Upper lobe of left lung (tissue), 4 donors: ENCODE data around the gene ACO1.

Source experiments
- POLR2A ChIP-seq, 4 donors: fragments of 450-650 bp; IDR thresholded peaks; one replicate each; pipeline ENCODE4 v1.5.1; 2016 to 2017; ENCODE audit warnings: antibody characterized with exemption in 4 of 4, mild to moderate bottlenecking in 2 of 4
- TF ChIP-seq, protein P1 (sequence below), 6 experiments: fragments of 450-650 bp in 4 of 6; fragments of 200-600 bp in 2 of 6; sonication (generic) in 2 of 6; IDR thresholded peaks; one replicate each; pipeline ENCODE4 v1.5.1; 2016 to 2019; ENCODE audit warnings: antibody characterized with exemption in 6 of 6

DNA sequence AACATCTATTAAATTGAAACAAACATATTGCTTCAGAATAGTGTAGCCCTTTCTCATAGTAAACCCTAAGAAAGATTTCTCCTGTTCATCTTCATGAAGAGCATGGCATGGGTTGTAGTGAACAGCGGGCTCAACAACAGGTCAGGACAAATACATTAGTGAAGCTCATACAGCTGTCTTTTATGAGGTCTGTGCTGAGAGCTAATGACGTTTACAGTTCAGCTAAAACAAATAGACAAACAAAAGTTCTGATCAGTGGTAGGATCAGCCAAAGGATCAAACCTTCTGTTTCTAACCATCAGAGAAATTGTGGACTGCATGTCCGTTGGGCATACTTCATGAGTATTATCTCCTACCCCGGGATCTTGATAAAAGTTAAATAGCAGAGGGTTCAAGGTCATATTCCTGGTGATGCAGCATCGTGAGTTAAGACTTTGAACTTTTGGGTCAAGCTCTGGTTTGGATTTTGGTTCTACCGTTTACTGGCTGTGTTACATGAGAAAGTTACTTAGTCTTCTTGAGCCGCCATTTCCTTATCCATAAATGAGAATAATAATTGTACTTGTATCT lies 37.9 kb downstream of the ACO1 start:
- TF ChIP-seq, protein P1, sequence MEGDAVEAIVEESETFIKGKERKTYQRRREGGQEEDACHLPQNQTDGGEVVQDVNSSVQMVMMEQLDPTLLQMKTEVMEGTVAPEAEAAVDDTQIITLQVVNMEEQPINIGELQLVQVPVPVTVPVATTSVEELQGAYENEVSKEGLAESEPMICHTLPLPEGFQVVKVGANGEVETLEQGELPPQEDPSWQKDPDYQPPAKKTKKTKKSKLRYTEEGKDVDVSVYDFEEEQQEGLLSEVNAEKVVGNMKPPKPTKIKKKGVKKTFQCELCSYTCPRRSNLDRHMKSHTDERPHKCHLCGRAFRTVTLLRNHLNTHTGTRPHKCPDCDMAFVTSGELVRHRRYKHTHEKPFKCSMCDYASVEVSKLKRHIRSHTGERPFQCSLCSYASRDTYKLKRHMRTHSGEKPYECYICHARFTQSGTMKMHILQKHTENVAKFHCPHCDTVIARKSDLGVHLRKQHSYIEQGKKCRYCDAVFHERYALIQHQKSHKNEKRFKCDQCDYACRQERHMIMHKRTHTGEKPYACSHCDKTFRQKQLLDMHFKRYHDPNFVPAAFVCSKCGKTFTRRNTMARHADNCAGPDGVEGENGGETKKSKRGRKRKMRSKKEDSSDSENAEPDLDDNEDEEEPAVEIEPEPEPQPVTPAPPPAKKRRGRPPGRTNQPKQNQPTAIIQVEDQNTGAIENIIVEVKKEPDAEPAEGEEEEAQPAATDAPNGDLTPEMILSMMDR (IDR thresholded peaks at IDR 0.05) = no peak
- no peak for TF ChIP-seq POLR2A (IDR thresholded peaks at IDR 0.05)
